GM12891 (cell line): ENCODE data around the gene PDS5A.

ENCODE experiments used
- POLR2A ChIP-seq: IDR thresholded peaks from 2 replicates; pipeline ENCODE4 v1.6.1; 2011; ENCODE audit warnings: low read depth, low read length, control low read depth
- POLR2AphosphoS5 ChIP-seq: IDR thresholded peaks from 2 replicates; pipeline ENCODE4 v1.6.1; 2011; ENCODE audit warnings: low read depth, low read length, control low read depth
- POU2F2 ChIP-seq: IDR thresholded peaks from 2 replicates; pipeline ENCODE4 v1.6.1; 2011; ENCODE audit warnings: low read depth, mild to moderate bottlenecking, control low read depth, low read length, moderate library complexity
- SPI1 ChIP-seq: IDR thresholded peaks from 2 replicates; pipeline ENCODE4 v1.6.1; 2011; ENCODE audit warnings: low read depth, low read length, control low read depth
- TAF1 ChIP-seq: IDR thresholded peaks from 2 replicates; pipeline ENCODE4 v1.6.1; 2011; ENCODE audit warnings: low read depth, low read length, control low read depth

DNA sequence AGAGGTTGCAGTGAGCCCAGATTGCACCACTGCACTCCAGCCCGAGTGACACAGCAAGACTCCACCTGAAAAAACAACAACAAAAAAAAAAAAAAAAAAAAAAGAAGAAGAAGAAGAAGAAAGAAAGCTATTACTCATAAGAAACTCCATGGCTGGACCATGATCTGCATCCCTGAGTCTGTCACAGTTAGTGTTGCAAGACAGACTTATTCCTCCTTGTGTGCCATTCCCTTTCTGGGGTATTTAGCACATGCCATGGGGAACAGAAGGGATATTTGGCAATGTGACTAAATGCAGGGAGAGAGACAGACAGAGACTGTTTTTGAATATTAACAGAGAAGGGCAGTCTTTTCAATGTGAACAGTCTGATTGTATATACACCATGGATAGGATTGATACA is 16.7 kb upstream of the PDS5A start:
- TF ChIP-seq POLR2AphosphoS5 (no peak), POLR2A (no peak), SPI1 (no peak), TAF1 (no peak), POU2F2 (no peak)
